ENCODE measurements around the gene FAM170B.

DNA sequence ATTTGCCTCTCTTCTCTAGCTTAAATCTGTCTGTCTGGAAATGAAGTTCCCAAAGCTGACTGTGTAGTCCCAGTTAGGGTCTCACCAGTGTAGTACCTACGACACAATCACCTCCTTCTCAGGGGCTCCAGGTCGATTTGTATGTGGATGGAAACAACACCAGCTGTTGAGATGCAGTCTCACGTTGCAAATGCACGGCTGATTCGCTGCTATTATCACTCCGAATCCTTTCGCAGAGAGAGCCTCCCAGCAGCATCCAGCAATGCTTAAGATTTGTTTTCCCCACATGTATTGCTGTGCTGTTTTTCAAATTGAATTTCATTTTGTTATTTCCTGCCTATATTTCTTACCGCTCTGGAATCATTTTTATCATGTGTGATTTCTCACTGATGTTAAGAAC, 34.8 kb downstream of the FAM170B start:
- TF ChIP-seq CTCF (IDR thresholded peaks at IDR 0.05; ENCODE audit: low read depth, low read length, poor library complexity, severe bottlenecking): no peak
- no peak for TF ChIP-seq EZH2phosphoT487 (IDR thresholded peaks at IDR 0.05; ENCODE audit: borderline replicate concordance, low read length)
